ENCODE results near the gene CFAP46. TPM values are rescaled to one million over a fixed set of nuclear protein-coding genes. Genes with fewer than 3 reads are reported as not detected.

CFAP46 gene
- total and polyA plus RNA-seq, 9 of the 15 experiments (the other 6 are each of a cell fraction or from before 2014, with no cell fraction given): not detected

DNA sequence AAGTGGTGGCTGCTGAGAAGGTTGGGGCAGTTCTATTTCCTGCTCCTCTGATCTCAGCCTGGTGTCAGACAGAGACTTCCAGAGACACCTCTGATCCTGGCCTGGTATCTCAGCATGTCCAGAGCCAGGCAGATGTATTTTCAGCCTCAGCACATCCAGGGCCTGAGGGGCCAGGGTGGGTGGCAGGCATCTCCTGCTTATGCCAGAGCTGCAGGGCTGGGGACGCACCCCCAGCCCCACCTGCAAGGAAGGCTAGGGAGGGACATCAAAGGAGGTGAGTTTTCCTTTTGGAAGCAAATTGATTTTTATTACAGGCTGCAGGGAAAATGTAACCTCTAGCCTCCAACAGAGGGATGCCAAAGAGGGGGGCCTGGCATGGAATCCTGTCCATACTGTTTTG is 36.7 kb downstream of the CFAP46 start:
- in situ Hi-C loops (cut with MboI) (no loop called here), intact Hi-C loops (cut with micrococcal nuclease) (no loop called here)
- DNase-seq (ENCODE audit: extremely low read depth in 1 of 4, low spot score in 3 of 4): no peak
- Histone ChIP-seq H3K9ac (ENCODE audit: insufficient read depth in 1 of 2, low read depth in 2 of 2, low read length in 2 of 2) (no peak overlapping the region), H3K4me1 (replicated peaks in 1 of 2; ENCODE audit: control insufficient read depth in 2 of 2, insufficient read depth in 2 of 2, low read length in 2 of 2) (no peaks in the 10 kb centered on the region; a peak in 1 of 5 replicates), H3K9me3 (replicated peaks; ENCODE audit: control insufficient read depth, insufficient read depth, low read depth, low read length) (no peaks in the 10 kb centered on the region), H4K20me1 (replicated peaks; ENCODE audit: control insufficient read depth, insufficient read depth, low read length) (no peaks in the 10 kb centered on the region), H3K27me3 (ENCODE audit: control insufficient read depth in 2 of 2, insufficient read depth in 2 of 2, low read length in 2 of 2) (peaks cover 0 to 23% of the 10 kb centered on the region in 2 experiments; a peak in 2 of 5 replicates), H3K4me3 (no peak overlapping the region), H3K27ac (ENCODE audit: extremely low read depth, low read depth, low read length) (no peak overlapping the region), H3K79me2 (ENCODE audit: control insufficient read depth, insufficient read depth, low read length) (no peaks in the 10 kb centered on the region), H3K9me1 (ENCODE audit: control insufficient read depth, insufficient read depth, low read length) (no peaks in the 10 kb centered on the region), H2AFZ (ENCODE audit: low read depth, low read length) (no peak overlapping the region), H3K4me2 (ENCODE audit: insufficient read depth, low read length) (no peak overlapping the region), H3K36me3 (ENCODE audit: control insufficient read depth, insufficient read depth, low read length) (no peaks in the 10 kb centered on the region)
- FAIRE-seq: no peak
- no CpG with 5 or more reads among the region's 1 CpG for WGBS (ENCODE audit: insufficient coverage, low coverage, missing lambda C conversion rate)
- no peak for ATAC-seq
- BruUV-seq (replicated peaks): no TSS peak
- POLR2A ChIA-PET: no interaction called here
- CTCF ChIA-PET (ENCODE audit: low intra/inter-chr PET ratio): no interaction called here
- TF ChIP-seq SNRNP70 (optimal IDR thresholded peaks at IDR 0.05; ENCODE audit: low read depth, low read length) (no peak), KDM5B (IDR thresholded peaks at IDR 0.05; ENCODE audit: insufficient replicate concordance, low read depth, low read length) (no peak), CAMTA2 (CRISPR knock-in tag; conservative IDR thresholded peaks at IDR 0.05) (no peak)
- TF ChIP-seq, protein P1, sequence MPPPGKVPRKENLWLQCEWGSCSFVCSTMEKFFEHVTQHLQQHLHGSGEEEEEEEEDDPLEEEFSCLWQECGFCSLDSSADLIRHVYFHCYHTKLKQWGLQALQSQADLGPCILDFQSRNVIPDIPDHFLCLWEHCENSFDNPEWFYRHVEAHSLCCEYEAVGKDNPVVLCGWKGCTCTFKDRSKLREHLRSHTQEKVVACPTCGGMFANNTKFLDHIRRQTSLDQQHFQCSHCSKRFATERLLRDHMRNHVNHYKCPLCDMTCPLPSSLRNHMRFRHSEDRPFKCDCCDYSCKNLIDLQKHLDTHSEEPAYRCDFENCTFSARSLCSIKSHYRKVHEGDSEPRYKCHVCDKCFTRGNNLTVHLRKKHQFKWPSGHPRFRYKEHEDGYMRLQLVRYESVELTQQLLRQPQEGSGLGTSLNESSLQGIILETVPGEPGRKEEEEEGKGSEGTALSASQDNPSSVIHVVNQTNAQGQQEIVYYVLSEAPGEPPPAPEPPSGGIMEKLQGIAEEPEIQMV (tag; conservative IDR thresholded peaks at IDR 0.05; ENCODE audit: low read depth): no peak
- TF ChIP-seq, protein P2, sequence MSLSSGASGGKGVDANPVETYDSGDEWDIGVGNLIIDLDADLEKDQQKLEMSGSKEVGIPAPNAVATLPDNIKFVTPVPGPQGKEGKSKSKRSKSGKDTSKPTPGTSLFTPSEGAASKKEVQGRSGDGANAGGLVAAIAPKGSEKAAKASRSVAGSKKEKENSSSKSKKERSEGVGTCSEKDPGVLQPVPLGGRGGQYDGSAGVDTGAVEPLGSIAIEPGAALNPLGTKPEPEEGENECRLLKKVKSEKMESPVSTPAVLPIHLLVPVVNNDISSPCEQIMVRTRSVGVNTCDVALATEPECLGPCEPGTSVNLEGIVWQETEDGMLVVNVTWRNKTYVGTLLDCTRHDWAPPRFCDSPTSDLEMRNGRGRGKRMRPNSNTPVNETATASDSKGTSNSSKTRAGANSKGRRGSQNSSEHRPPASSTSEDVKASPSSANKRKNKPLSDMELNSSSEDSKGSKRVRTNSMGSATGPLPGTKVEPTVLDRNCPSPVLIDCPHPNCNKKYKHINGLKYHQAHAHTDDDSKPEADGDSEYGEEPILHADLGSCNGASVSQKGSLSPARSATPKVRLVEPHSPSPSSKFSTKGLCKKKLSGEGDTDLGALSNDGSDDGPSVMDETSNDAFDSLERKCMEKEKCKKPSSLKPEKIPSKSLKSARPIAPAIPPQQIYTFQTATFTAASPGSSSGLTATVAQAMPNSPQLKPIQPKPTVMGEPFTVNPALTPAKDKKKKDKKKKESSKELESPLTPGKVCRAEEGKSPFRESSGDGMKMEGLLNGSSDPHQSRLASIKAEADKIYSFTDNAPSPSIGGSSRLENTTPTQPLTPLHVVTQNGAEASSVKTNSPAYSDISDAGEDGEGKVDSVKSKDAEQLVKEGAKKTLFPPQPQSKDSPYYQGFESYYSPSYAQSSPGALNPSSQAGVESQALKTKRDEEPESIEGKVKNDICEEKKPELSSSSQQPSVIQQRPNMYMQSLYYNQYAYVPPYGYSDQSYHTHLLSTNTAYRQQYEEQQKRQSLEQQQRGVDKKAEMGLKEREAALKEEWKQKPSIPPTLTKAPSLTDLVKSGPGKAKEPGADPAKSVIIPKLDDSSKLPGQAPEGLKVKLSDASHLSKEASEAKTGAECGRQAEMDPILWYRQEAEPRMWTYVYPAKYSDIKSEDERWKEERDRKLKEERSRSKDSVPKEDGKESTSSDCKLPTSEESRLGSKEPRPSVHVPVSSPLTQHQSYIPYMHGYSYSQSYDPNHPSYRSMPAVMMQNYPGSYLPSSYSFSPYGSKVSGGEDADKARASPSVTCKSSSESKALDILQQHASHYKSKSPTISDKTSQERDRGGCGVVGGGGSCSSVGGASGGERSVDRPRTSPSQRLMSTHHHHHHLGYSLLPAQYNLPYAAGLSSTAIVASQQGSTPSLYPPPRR (CRISPR knock-in tag; IDR thresholded peaks at IDR 0.05; ENCODE audit: borderline replicate concordance): no peak
- TF ChIP-seq, protein P3, sequence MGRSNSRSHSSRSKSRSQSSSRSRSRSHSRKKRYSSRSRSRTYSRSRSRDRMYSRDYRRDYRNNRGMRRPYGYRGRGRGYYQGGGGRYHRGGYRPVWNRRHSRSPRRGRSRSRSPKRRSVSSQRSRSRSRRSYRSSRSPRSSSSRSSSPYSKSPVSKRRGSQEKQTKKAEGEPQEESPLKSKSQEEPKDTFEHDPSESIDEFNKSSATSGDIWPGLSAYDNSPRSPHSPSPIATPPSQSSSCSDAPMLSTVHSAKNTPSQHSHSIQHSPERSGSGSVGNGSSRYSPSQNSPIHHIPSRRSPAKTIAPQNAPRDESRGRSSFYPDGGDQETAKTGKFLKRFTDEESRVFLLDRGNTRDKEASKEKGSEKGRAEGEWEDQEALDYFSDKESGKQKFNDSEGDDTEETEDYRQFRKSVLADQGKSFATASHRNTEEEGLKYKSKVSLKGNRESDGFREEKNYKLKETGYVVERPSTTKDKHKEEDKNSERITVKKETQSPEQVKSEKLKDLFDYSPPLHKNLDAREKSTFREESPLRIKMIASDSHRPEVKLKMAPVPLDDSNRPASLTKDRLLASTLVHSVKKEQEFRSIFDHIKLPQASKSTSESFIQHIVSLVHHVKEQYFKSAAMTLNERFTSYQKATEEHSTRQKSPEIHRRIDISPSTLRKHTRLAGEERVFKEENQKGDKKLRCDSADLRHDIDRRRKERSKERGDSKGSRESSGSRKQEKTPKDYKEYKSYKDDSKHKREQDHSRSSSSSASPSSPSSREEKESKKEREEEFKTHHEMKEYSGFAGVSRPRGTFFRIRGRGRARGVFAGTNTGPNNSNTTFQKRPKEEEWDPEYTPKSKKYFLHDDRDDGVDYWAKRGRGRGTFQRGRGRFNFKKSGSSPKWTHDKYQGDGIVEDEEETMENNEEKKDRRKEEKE (IDR thresholded peaks at IDR 0.05; ENCODE audit: borderline replicate concordance in 1 of 2, control insufficient read depth in 1 of 2, low read depth in 2 of 2, low read length in 1 of 2): no peak
- TF ChIP-seq, protein P4, sequence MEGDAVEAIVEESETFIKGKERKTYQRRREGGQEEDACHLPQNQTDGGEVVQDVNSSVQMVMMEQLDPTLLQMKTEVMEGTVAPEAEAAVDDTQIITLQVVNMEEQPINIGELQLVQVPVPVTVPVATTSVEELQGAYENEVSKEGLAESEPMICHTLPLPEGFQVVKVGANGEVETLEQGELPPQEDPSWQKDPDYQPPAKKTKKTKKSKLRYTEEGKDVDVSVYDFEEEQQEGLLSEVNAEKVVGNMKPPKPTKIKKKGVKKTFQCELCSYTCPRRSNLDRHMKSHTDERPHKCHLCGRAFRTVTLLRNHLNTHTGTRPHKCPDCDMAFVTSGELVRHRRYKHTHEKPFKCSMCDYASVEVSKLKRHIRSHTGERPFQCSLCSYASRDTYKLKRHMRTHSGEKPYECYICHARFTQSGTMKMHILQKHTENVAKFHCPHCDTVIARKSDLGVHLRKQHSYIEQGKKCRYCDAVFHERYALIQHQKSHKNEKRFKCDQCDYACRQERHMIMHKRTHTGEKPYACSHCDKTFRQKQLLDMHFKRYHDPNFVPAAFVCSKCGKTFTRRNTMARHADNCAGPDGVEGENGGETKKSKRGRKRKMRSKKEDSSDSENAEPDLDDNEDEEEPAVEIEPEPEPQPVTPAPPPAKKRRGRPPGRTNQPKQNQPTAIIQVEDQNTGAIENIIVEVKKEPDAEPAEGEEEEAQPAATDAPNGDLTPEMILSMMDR (IDR thresholded peaks at IDR 0.05 in 2 of 3, conservative IDR thresholded peaks at IDR 0.05 in 1 of 3; ENCODE audit: insufficient read depth in 2 of 3, low read depth in 1 of 3, low read length in 3 of 3): no peak
- TF ChIP-seq, protein P5, sequence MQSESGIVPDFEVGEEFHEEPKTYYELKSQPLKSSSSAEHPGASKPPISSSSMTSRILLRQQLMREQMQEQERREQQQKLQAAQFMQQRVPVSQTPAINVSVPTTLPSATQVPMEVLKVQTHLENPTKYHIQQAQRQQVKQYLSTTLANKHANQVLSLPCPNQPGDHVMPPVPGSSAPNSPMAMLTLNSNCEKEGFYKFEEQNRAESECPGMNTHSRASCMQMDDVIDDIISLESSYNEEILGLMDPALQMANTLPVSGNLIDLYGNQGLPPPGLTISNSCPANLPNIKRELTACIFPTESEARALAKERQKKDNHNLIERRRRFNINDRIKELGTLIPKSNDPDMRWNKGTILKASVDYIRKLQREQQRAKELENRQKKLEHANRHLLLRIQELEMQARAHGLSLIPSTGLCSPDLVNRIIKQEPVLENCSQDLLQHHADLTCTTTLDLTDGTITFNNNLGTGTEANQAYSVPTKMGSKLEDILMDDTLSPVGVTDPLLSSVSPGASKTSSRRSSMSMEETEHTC (IDR thresholded peaks at IDR 0.05): no peak
